Neural progenitor cell (in vitro differentiated cells): Measurements from ENCODE around the gene NRM.

Experiments used
- CTCF ChIP-seq: fragments of 200-600 bp; sonication (generic); IDR thresholded peaks from 2 replicates; pipeline ENCODE4 v1.5.1; 2017; ENCODE audit warnings: antibody characterized with exemption, mild to moderate bottlenecking
- EZH2 ChIP-seq: fragments of 200-600 bp; sonication (generic); IDR thresholded peaks from 2 replicates; pipeline ENCODE4 v1.6.1; 2017; ENCODE audit warnings: antibody characterized with exemption, mild to moderate bottlenecking, moderate library complexity
- EZH2phosphoT487 ChIP-seq: fragments of 200-600 bp; sonication (generic); IDR thresholded peaks from 2 replicates; pipeline ENCODE4 v1.6.1; 2017; ENCODE audit warnings: antibody characterized with exemption

GRCh38 chr6:30656513-30656912 lies 34.3 kb downstream of the NRM start:
- TF ChIP-seq EZH2phosphoT487 (no peak), EZH2 (no peak), CTCF (no peak)
